22Rv1 (cell line): ENCODE results near the gene PCYT2.

ENCODE experiments used
- ZFX ChIP-seq: fragments of 450-650 bp; IDR thresholded peaks from 2 replicates; pipeline ENCODE4 v1.6.1; 2017; ENCODE audit warnings: antibody characterized with exemption, borderline replicate concordance
- TF ChIP-seq, protein P1 (sequence below): fragments of 450-650 bp; IDR thresholded peaks from 2 replicates; pipeline ENCODE4 v1.5.1; 2017; ENCODE audit warnings: mild to moderate bottlenecking

DNA sequence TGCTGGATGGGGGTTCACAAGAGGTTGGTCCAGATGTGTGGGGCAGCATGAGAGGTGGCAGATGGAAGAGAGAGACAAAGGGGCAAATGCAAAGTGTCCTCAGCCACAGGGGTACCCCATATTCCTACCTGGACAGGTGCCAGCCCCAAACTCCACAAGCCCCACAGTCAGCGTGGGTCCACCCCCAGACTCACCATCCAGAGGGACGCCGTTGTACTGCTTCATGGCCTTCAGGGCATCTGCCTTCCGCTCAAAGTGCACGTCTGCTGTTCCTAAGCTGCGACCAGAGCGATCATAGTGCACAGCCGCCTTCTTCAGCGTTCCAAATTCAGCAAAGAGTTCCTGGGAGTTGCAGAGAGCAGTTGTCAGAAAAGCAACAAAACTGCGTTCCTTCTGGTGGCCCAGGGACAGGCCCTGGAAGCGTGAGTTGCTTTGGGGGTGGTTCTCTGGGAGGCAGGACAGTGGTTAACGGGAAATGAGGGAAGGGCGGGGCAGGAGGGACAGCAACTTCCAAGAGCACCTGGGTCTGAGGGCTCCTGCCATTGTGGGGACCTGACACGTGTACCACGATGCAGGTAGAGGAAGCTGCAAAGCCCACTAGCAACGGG lies 22.1 kb downstream of the PCYT2 start:
- TF ChIP-seq, protein P1, sequence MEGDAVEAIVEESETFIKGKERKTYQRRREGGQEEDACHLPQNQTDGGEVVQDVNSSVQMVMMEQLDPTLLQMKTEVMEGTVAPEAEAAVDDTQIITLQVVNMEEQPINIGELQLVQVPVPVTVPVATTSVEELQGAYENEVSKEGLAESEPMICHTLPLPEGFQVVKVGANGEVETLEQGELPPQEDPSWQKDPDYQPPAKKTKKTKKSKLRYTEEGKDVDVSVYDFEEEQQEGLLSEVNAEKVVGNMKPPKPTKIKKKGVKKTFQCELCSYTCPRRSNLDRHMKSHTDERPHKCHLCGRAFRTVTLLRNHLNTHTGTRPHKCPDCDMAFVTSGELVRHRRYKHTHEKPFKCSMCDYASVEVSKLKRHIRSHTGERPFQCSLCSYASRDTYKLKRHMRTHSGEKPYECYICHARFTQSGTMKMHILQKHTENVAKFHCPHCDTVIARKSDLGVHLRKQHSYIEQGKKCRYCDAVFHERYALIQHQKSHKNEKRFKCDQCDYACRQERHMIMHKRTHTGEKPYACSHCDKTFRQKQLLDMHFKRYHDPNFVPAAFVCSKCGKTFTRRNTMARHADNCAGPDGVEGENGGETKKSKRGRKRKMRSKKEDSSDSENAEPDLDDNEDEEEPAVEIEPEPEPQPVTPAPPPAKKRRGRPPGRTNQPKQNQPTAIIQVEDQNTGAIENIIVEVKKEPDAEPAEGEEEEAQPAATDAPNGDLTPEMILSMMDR = no peak
- no peak for TF ChIP-seq ZFX
